IPS-11a (cell line): ENCODE results near the gene GATAD2A.

ENCODE experiments used
- H3K4me3 ChIP-seq: one replicate; pipeline ENCODE4 v1.5.1; 2013; ENCODE audit warnings: low read depth, low read length, control low read depth

The GATAD2A gene

DNA sequence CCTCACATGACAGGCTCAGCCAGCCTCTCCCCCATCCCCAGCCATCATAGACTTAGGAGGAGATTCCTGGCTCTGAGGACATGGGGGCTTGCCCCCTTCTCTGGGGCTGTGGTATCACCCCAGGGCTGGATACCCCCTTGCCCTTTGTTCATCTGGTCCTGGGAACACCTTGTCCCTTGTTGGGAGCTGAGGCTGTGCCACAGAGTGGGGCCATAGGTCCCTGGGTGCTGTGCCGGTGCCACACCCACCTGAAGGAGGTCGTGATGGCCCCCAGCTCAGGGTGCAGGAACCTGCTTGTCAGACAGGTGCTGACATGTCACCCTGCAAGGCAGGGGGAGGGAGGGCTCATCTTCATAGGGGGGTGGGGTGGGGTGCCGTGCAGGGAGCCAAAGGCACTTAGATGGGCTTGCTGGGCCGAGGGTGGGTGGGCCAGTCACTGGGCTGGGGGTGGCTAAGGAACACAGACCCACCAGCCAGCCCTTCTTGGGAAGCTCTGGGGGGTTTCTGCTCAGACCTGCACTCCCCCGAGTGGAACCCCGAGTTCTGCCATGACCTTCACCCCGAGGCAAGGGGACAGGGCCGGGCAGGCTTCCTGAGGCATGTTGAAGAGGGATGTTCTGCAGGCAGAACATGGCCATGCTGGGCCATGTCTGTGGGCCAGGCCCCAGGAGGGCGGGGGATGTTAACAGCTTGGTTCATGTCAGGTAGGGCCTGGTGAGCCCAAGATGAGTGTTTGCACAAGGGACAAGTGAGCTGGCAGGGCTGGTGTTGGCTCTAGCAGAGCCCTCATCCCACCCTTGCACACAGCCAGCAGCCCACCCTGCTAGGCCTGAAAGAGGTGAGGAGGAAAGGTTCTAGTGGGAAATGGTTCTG is 81.8 kb downstream of the GATAD2A start:
- H3K4me3 ChIP-seq, result no peak overlapping the region

GRCh38 chr19:19487950-19488874 is 82.7 kb downstream of the GATAD2A start:
- no peak overlapping the region for H3K4me3 ChIP-seq

- H3K4me3 ChIP-seq, result no peak overlapping the region
These were observed 83.6 kb downstream of the GATAD2A start for GRCh38 chr19:19488875-19489690.

GRCh38 chr19:19489804-19490204 is 84.3 kb downstream of the GATAD2A start:
- H3K4me3 ChIP-seq, result no peak overlapping the region

DNA sequence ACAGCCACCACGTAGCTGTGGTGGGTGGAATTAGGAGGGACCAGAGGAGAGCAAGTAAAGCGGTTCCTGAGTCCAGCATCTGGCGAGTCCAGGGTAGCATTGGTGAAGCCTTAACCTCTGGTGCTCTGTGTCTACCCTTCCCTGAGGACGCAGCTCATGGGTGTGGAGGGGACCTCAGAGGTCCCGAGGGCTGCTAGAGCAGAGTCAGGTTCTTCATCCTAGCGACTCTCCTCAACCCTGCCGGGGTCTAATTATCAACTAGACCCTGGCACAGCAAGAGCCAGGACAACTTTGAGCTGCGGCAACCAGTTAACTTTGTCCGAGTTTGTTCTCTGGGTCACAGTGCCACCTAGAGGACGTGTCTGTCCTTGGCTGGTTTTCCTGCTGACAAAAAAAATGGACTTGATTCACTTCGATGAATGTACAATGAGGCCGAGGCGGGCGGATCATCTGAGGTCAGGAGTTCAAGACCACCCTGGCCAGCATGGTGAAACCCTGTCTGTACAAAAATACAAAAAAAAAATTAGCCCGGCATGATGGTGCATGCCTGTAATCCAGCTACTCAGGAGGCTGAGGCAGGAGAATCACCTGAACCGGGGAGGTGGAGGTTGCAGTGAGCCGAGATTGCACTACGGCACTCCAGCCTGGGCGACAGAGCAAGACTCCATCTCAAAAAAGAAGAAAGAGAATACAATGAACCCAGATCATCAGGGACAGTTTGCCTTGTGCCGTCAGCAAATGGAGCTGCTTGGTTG is 84.9 kb downstream of the GATAD2A start:
- no peak overlapping the region for H3K4me3 ChIP-seq

- no peak overlapping the region for H3K4me3 ChIP-seq
These were observed 86.0 kb downstream of the GATAD2A start for GRCh38 chr19:19491321-19492025.

DNA sequence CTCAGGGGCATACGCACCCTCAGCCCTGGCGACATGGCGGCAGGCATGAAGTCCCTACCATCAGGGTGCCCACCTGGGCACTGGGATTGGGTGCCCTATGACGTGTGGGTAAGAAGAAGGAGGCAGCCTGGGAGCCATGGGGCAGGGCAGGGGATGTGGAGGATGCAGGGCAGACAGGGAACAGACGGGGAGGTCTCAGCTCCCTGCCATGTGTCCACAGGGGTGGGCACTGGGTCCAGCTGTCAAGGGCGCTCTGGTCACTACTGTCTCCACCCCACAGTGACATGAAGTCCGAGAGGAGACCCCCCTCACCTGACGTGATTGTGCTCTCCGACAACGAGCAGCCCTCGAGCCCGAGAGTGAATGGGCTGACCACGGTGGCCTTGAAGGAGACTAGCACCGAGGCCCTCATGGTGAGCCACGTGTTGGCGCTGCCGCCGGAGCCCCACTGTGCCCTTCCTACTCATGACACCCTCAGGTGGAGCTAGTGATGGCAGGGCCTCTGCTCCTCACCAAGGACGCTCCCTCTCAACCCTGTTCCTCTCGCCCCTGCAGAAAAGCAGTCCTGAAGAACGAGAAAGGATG is 86.6 kb downstream of the GATAD2A start:
- no peak overlapping the region for H3K4me3 ChIP-seq

- no peak overlapping the region for H3K4me3 ChIP-seq
These were observed 88.5 kb downstream of the GATAD2A start for GRCh38 chr19:19493841-19494546.

DNA sequence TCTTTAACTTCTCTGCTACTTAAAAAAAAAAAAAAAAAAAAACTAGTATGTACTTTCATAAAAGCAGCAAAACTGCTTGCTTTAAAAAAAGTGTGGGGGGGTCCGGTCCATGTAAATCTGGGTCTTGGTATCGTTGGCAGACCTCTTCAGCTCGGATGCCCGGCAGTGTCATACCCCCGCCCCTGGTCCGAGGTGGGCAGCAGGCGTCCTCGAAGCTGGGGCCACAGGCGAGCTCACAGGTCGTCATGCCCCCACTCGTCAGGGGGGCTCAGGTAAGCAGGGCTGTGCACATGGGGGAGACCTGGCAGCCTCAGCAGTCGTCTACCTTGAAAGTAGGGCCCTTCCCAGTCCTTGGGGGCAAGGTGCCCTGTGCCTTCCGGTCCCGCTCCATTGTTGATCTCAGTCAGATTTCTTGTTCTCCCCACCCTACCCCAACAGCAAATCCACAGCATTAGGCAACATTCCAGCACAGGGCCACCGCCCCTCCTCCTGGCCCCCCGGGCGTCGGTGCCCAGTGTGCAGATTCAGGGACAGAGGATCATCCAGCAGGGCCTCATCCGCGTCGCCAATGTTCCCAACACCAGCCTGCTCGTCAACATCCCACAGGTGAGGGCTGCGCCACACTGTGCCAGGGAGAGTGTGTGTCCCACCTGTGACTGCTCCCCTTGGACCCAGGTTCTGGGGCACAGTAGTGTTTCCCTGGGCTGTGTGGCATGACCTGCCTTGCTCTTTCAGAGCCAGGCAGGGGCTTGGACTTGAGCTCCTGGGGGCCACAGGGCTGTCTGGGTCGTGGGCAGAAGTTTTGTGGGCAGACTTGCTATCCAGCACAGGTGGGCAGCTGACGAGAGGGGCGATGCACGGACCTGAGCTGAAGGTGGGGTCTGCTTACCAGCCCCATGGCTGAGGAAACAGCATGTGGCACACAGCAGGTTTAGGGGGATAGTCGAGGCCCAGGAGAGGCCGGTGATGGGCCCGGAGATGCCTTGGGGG is 90.4 kb downstream of the GATAD2A start:
- no peak overlapping the region for H3K4me3 ChIP-seq

- no peak overlapping the region for H3K4me3 ChIP-seq
These were observed 92.9 kb downstream of the GATAD2A start for GRCh38 chr19:19498255-19498991.

DNA sequence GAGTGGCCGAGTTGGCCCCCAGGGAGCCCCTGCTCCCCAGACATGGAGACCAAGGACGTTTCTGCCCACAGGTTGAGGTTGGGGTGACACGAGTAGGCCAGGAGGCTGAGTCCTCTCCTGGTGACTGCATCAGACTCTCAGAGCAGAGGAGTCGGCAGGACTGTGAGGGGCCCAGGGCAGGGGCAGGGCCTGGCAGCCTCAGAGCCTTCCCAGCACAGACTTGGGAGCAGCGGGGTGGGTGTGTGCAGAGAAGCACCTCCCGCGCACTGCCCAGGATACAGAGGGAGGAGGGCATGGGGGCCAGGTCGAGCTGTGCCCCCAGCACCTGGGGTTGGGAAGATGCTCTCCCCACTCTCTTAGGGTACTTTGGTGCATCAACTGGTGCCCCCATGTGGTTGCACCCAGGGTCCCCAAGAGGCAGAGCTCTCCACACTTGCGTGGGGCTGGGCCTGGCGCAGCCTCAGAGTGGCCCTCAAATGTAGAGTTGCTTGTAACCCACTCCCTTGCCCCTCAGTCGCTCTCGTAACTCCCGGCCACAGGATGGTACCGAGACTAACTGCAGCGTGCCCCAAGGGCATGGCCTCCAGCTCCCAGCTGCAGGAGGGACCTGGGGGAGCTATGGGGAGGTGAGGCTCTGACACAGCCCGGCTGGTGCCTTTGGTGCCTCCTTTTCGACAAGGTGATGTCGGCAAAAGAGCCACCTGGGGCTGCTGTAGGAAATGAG is 94.0 kb downstream of the GATAD2A start:
- no peak overlapping the region for H3K4me3 ChIP-seq

DNA sequence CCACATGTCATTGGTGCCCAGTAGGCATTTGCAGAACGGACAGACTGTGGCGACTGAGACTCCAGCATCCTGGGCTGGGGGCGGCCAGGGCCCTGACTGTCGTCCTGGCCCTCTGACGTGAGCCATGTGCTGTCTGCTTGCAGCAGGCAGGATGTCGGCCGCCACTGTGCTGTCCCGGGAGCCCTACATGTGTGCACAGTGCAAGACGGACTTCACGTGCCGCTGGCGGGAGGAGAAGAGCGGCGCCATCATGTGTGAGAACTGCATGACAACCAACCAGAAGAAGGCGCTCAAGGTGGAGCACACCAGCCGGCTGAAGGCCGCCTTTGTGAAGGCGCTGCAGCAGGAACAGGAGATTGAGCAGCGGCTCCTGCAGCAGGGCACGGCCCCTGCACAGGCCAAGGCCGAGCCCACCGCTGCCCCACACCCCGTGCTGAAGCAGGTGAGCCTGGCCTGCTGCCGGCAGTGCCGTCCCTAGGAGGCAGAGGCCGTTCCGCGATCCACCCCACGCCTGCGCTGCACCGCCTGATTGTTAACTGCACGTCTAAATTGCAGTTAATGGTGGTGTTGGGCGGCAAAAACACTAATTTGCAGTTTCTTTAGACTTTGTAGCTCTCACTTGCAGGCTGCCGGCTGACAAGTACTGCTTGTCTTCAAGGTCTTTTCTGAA is 95.6 kb downstream of the GATAD2A start:
- H3K4me3 ChIP-seq, result no peak overlapping the region

- H3K4me3 ChIP-seq, result no peak overlapping the region
These were observed 96.3 kb downstream of the GATAD2A start for GRCh38 chr19:19501798-19502197.

DNA sequence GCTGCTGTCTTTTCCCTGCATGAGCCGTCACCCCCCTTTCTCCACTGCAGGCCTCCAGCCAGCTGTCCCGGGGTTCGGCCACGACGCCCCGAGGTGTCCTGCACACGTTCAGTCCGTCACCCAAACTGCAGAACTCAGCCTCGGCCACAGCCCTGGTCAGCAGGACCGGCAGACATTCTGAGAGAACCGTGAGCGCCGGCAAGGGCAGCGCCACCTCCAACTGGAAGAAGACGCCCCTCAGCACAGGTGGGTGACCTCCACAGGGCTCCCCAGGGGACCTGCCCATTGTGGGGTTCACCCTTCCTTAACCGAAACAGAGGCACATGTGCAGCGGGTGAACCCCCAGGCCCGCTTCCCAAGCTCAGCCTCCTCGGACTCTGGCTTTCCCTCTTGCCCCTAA is 96.8 kb downstream of the GATAD2A start:
- no peak overlapping the region for H3K4me3 ChIP-seq

- no peak overlapping the region for H3K4me3 ChIP-seq
These were observed 97.5 kb downstream of the GATAD2A start for GRCh38 chr19:19502808-19503602.
